ENCODE results near the gene DEXI.
"Not testable (repeated sequence)": the region's sequence is repeated elsewhere in the genome, so short reads cannot be mapped to it uniquely, and the experiment has no call there.

DEXI gene

GRCh38 chr16:10941935-10942351 is 325 bp downstream of the DEXI start:
- DNase-seq (ENCODE audit: low read depth in 2 of 2): not testable (repeated sequence)

GRCh38 chr16:10941127-10941933 is 938 bp downstream of the DEXI start:
- DNase-seq (ENCODE audit: low read depth in 2 of 2): no peak

GRCh38 chr16:10940501-10941079 is 1.7 kb downstream of the DEXI start:
- no peak for DNase-seq (ENCODE audit: low read depth in 2 of 2)

- DNase-seq (ENCODE audit: low read depth in 2 of 2): no peak
Observed at GRCh38 chr16:10939649-10940234, 2.5 kb downstream of the DEXI start.

GRCh38 chr16:10938796-10939648 is 3.2 kb downstream of the DEXI start:
- DNase-seq (ENCODE audit: low read depth in 2 of 2): no peak

GRCh38 chr16:10938321-10938720 is 3.9 kb downstream of the DEXI start:
- no peak for DNase-seq (ENCODE audit: low read depth in 2 of 2)

- no peak for DNase-seq (ENCODE audit: low read depth in 2 of 2)
Observed at GRCh38 chr16:10937068-10937859, 5.0 kb downstream of the DEXI start.

- no peak for DNase-seq (ENCODE audit: low read depth in 2 of 2)
Observed at GRCh38 chr16:10936272-10936984, 5.8 kb downstream of the DEXI start.

- no peak for DNase-seq (ENCODE audit: low read depth in 2 of 2)
Observed at GRCh38 chr16:10935226-10935915, 6.9 kb downstream of the DEXI start.

GRCh38 chr16:10934325-10935107 is 7.8 kb downstream of the DEXI start:
- no peak for DNase-seq (ENCODE audit: low read depth in 2 of 2)

GRCh38 chr16:10933865-10934264 is 8.4 kb downstream of the DEXI start:
- no peak for DNase-seq (ENCODE audit: low read depth in 2 of 2)

- no peak for DNase-seq (ENCODE audit: low read depth in 2 of 2)
Observed at GRCh38 chr16:10932959-10933710, 9.1 kb downstream of the DEXI start.

- no peak for DNase-seq (ENCODE audit: low read depth in 2 of 2)
Observed at GRCh38 chr16:10931977-10932632, 10.2 kb downstream of the DEXI start.

- DNase-seq (ENCODE audit: low read depth in 2 of 2): no peak
Observed at GRCh38 chr16:10931134-10931533, 11.1 kb downstream of the DEXI start.

- DNase-seq (ENCODE audit: low read depth in 2 of 2): no peak
Observed at GRCh38 chr16:10930755-10931093, 11.5 kb downstream of the DEXI start.

GRCh38 chr16:10929853-10930754 is 12.2 kb downstream of the DEXI start:
- DNase-seq (ENCODE audit: low read depth in 2 of 2): no peak

GRCh38 chr16:10929097-10929496 is 13.2 kb downstream of the DEXI start:
- DNase-seq (ENCODE audit: low read depth in 2 of 2): not testable (repeated sequence)
